IMR-90 (cell line): ENCODE data around the gene TIE1.

Source experiments
- BHLHE40 ChIP-seq: fragments of 150-350 bp; IDR thresholded peaks from 2 replicates; pipeline ENCODE4 v1.6.1; 2016; ENCODE audit warnings: mild to moderate bottlenecking, low read depth, low read length
- POLR2A ChIP-seq: IDR thresholded peaks from 2 replicates; pipeline ENCODE4 v1.6.1; 2012; ENCODE audit warnings: mild to moderate bottlenecking, low read depth, low read length
- TF ChIP-seq, protein P1 (sequence below): conservative IDR thresholded peaks from 2 replicates; pipeline ENCODE4 v1.5.1; 2012; ENCODE audit warnings: mild to moderate bottlenecking, low read depth, low read length, improper control_type of control experiment

DNA sequence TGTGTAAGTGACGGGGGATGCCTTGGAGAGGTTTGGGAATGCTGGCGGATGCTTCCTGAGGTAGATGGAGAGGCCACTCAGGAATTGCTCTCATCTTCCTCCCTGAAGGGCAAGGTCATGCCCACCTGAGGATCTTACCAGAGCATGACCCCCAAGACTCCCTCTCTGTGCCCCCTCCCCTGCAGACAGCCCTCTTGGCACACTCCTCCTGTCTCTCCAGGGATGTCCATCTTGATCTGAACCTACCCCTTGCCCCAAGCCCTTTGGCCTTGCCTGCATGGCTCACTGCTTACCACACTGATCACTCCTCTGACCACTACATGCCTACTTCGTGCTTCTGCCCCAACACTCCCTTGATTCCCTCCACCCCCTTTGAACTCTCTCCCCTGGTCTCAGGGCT, 19.0 kb downstream of the TIE1 start:
- TF ChIP-seq POLR2A (no peak), BHLHE40 (no peak)
- TF ChIP-seq, protein P1, sequence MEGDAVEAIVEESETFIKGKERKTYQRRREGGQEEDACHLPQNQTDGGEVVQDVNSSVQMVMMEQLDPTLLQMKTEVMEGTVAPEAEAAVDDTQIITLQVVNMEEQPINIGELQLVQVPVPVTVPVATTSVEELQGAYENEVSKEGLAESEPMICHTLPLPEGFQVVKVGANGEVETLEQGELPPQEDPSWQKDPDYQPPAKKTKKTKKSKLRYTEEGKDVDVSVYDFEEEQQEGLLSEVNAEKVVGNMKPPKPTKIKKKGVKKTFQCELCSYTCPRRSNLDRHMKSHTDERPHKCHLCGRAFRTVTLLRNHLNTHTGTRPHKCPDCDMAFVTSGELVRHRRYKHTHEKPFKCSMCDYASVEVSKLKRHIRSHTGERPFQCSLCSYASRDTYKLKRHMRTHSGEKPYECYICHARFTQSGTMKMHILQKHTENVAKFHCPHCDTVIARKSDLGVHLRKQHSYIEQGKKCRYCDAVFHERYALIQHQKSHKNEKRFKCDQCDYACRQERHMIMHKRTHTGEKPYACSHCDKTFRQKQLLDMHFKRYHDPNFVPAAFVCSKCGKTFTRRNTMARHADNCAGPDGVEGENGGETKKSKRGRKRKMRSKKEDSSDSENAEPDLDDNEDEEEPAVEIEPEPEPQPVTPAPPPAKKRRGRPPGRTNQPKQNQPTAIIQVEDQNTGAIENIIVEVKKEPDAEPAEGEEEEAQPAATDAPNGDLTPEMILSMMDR, result no peak
